Tibial artery (tissue), 4 donors: ENCODE measurements around the gene DTX1.
A peak's percentile ranks its signal among the peaks of the same experiment; 100 is the strongest.

Experiments used
- DNase-seq, 2 donors: peaks; one replicate each; pipeline ENCODE4 v3.0.0-alpha.2; 2019
- H3K27ac ChIP-seq, 2 donors: fragments of 200-600 bp; sonication (generic) in 1 of 2; 1 replicate in 1 of 2; 2 replicates in 1 of 2; pipeline ENCODE4 v1.5.1; 2018 to 2019; ENCODE audit warnings: mild to moderate bottlenecking in 1 of 2
- H3K27me3 ChIP-seq, 2 donors: fragments of 200-600 bp; sonication (generic) in 1 of 2; one replicate each; pipeline versions ENCODE4 v1.5.1 to v1.6.0; 2016 to 2019
- H3K36me3 ChIP-seq, 3 donors: fragments of 200-600 bp; sonication (generic) in 2 of 3; one replicate each; pipeline ENCODE4 v1.5.1; 2016 to 2019; ENCODE audit warnings: mild to moderate bottlenecking in 2 of 3
- H3K4me1 ChIP-seq, 4 donors: fragments of 200-600 bp; sonication (generic) in 2 of 4; 1 replicate in 3 of 4; 2 replicates in 1 of 4; pipeline ENCODE4 v1.5.1; 2016 to 2019
- H3K4me3 ChIP-seq, 2 donors: fragments of 200-600 bp; sonication (generic) in 1 of 2; 1 replicate in 1 of 2; 2 replicates in 1 of 2; pipeline ENCODE4 v1.5.1; 2018 to 2019; ENCODE audit warnings: mild to moderate bottlenecking in 2 of 2
- H3K9me3 ChIP-seq, 3 donors: fragments of 200-600 bp; sonication (generic) in 1 of 3; one replicate each; pipeline ENCODE4 v1.5.1; 2016 to 2019
- intact Hi-C: fragments of 100-400 bp; cut with DNase I; formaldehyde crosslinking; loops from one replicate; pipeline ENCODE4 v1.15.0; 2023; ENCODE audit warnings: low total_unique reads
- TF ChIP-seq, protein P1 (sequence below), 2 experiments: fragments of 200-600 bp in 1 of 2; fragments of 450-650 bp in 1 of 2; IDR thresholded peaks; one replicate each; pipeline ENCODE4 v1.5.1; 2017 to 2019; ENCODE audit warnings: antibody characterized with exemption in 2 of 2, mild to moderate bottlenecking in 1 of 2, moderate library complexity in 1 of 2

The DTX1 gene

DNA sequence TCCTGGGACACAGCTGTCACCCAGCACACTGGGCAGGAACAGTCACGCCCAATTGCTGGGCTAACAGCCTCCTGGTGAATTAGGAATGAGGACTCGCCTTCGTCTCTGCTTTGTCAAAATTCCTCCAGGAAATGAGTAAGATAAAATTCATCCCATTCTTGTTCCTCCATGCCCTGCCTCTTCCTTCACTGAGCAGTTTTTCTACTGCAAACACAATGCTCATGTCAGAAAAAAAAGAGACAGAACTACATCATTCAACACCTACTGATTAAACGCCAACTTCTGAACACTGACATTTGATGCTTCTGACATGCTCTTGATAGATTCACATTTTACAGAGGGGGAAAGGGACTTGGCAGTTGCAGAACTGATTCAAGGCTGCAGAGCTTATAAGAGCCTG is 37.5 kb upstream of the DTX1 start:
- Histone ChIP-seq H3K27ac (no peak overlapping the region), H3K9me3 (no peaks in the 10 kb centered on the region), H3K4me1 (no peaks in the 10 kb centered on the region), H3K27me3 (peaks cover 0 to 9% of the 10 kb centered on the region in 2 donors), H3K4me3 (no peak overlapping the region), H3K36me3 (no peaks in the 10 kb centered on the region)
- intact Hi-C loops: no loop called here
- TF ChIP-seq, protein P1, sequence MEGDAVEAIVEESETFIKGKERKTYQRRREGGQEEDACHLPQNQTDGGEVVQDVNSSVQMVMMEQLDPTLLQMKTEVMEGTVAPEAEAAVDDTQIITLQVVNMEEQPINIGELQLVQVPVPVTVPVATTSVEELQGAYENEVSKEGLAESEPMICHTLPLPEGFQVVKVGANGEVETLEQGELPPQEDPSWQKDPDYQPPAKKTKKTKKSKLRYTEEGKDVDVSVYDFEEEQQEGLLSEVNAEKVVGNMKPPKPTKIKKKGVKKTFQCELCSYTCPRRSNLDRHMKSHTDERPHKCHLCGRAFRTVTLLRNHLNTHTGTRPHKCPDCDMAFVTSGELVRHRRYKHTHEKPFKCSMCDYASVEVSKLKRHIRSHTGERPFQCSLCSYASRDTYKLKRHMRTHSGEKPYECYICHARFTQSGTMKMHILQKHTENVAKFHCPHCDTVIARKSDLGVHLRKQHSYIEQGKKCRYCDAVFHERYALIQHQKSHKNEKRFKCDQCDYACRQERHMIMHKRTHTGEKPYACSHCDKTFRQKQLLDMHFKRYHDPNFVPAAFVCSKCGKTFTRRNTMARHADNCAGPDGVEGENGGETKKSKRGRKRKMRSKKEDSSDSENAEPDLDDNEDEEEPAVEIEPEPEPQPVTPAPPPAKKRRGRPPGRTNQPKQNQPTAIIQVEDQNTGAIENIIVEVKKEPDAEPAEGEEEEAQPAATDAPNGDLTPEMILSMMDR (IDR thresholded peaks at IDR 0.05): no peak
- DNase-seq: no peak

DNA sequence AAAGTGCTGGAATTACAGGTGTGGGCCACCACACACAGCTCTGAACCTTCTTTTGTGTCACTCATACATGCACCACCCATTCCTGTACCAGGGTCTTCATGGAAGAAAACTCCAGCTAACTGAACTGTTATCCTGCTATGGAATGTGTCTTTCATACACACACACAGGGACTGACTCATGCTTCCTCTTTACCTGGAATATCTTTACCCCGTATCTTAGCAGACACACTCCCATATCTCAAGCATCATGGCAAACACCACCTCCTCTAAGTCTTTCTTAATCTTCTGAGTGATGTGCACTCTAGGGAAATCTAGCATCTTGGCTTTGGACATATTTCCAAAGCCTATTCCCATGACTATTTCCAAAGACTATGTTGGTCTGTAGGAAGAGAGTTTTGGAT is 35.0 kb upstream of the DTX1 start:
- H3K27me3 ChIP-seq: peaks cover 0 to 5% of the 10 kb centered on the region in 2 donors
- no peak overlapping the region for H3K4me3 ChIP-seq
- TF ChIP-seq, protein P1 (IDR thresholded peaks at IDR 0.05): no peak
- DNase-seq: no peak
- intact Hi-C loops: no loop called here
- H3K36me3 ChIP-seq: no peaks in the 10 kb centered on the region
- no peaks in the 10 kb centered on the region for H3K9me3 ChIP-seq
- no peak overlapping the region for H3K27ac ChIP-seq
- H3K4me1 ChIP-seq: no peaks in the 10 kb centered on the region

DNA sequence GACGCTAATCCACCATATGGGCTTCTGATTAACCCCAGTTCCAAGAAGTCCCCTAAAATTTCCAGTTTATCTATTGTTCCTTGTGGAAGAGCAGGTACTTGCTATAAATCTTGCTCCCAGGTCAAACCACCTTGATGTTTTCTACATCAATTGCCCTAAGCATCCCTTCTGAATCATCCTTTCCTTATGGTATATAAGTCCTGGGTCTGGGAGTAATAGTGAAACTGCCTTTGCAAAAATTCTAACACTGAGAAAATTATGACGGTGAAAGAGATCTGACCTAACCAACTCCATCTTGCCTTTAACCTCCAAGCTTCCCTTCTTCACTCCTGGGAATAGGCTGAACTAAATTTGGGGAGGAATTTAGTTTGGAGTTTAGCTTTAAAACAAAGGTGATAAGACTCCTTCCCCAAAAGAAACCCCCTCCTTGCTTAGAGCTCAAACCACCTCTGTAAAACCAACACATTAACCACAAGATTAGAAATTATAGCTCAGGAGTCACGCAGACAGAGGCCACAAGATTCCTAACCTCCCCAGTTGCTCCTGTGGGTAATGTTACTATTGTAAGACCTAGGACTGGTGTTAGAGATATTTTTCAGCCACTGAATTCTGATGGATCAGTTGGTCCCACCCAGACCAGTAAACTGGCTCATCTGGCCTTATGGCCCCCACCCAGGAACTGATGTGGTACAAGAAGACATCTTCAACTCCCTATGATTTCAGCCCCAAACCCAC is 33.8 kb upstream of the DTX1 start:
- Histone ChIP-seq H3K9me3 (no peaks in the 10 kb centered on the region), H3K4me1 (no peaks in the 10 kb centered on the region), H3K36me3 (no peaks in the 10 kb centered on the region), H3K27ac (no peak overlapping the region), H3K4me3 (no peak overlapping the region), H3K27me3 (no peaks in the 10 kb centered on the region)
- TF ChIP-seq, protein P1 (IDR thresholded peaks at IDR 0.05): no peak
- intact Hi-C loops: no loop called here
- no peak for DNase-seq

DNA sequence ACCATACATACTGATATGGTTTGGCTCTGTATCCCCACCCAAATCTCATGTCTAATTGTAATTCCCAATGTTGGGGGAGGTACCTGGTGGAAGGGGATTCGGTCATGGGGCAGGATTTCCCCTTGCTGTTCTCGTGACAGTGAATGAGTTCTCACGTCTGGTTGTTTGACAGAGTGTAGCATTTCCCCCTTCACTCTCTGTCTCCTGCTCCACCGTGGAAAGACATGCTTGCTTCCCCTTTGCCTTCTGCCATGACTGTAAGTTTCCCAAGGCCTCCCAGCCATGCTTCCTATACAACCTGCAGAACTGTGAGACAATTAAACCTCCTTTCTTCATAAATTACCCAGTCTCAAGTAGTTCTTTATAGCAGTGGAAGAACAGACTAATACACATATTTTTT is 28.8 kb upstream of the DTX1 start:
- intact Hi-C loops: no loop called here
- Histone ChIP-seq H3K36me3 (no peaks in the 10 kb centered on the region), H3K27me3 (no peaks in the 10 kb centered on the region), H3K4me3 (no peak overlapping the region), H3K4me1 (no peaks in the 10 kb centered on the region), H3K27ac (no peak overlapping the region), H3K9me3 (no peaks in the 10 kb centered on the region)
- TF ChIP-seq, protein P1 (IDR thresholded peaks at IDR 0.05): no peak
- DNase-seq: no peak

DNA sequence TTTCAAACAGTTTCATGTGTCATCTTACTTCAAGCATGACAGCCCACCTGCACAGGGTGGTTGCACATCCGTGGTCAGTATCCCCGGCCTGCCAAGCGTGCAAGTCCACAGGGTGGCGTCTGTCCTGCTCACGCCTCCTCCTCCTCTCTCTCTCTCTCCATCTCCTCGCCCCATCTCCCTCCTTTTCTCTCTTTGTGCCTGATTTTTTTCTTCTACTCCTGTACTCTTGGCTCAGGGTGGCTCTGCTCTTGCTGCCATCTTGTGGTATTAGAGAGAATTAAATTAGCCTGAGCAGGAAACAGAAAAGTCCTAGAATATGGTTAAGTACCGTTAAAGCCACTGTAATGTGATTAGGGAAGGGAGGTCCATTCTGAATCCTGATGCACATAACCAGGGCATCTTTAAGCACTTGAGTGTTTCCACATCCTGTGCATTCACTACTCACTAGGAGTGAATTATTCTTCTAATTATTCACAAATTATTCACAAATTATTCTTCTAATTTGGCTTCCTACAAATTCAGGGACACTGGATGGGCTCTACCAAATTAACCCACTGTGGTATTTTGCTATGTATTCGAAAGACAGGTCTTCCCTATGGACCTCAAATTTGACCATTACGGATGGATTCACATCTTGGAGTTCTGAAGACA is 25.5 kb upstream of the DTX1 start:
- Histone ChIP-seq H3K4me1 (no peaks in the 10 kb centered on the region), H3K4me3 (no peak overlapping the region), H3K27ac (no peak overlapping the region), H3K36me3 (no peaks in the 10 kb centered on the region), H3K27me3 (no peaks in the 10 kb centered on the region), H3K9me3 (no peaks in the 10 kb centered on the region)
- peak in 1 of 2 donors; percentile 31 for DNase-seq
- TF ChIP-seq, protein P1 (IDR thresholded peaks at IDR 0.05): peak; percentile 60 to 66
- intact Hi-C loops: no loop called here
